Stimulated activated CD4-positive, alpha-beta T cell treated with anti-CD3 and anti-CD28 coated beads, Interleukin-15, amount 100 ng/mL, for 48 hours (primary cell): ENCODE measurements around the gene TXNDC11.

Source experiments
- DNase-seq, 2 donors: peaks; one replicate each; pipeline ENCODE4 v3.0.0-alpha.2; 2020; ENCODE audit warnings: low read depth in 2 of 2

TXNDC11 gene

DNA sequence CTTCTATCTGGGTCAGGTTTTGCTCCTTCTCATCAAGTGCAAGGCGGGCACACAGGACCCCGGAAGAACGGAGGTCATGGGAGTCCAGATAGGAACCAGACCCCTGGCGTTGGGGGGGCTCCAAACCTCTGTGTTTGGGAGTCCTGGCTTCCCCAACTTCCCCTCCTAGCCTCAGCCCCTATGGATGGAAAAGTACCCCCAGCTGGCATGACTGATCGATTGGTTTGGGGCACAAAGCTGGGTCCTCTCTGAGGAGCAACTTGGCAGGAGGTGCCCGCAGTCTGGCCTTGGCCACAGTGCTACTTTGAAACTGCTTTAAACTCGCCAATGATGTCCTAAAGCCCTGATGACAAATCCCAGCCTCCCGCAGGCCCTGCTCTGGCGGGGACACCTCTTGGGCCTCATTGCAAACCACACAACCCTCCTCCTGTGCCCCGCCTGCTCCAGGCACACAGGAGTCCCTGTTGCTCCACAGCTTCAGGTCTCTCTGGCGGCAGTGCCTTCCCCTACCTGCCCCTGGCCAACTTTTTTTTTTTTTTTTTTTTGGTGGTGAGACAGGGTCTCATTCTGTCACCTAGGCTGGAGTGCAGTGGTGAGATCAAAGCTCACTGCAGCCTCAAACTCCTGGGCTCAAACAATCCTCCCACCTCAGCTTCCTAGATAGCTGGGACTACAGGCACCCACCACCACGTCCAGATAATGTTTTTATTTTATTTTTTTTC lies 112.5 kb downstream of the TXNDC11 start:
- no peak for DNase-seq
